GM18505 (cell line): Measurements from ENCODE around the gene DENND1A.
"Not testable (repeated sequence)": the region's sequence is repeated elsewhere in the genome, so short reads cannot be mapped to it uniquely, and the experiment has no call there.

Source experiments
- ATAC-seq: cut with Tn5 transposase; IDR thresholded peaks from one replicate; pipeline ENCODE4 v1.9.1; 2021; ENCODE audit not compliant: unreplicated experiment
- POLR2A ChIP-seq: IDR thresholded peaks from 4 replicates; pipeline ENCODE4 v1.6.1; 2011; ENCODE audit warnings: borderline replicate concordance; ENCODE audit not compliant: insufficient read depth, insufficient read length; ENCODE audit errors: extremely low read depth

Gene DENND1A

GRCh38 chr9:123843703-123844102 lies 86.2 kb downstream of the DENND1A start:
- no peak for ATAC-seq
- no peak for TF ChIP-seq POLR2A

GRCh38 chr9:123835821-123836220 lies 94.1 kb downstream of the DENND1A start:
- no peak for ATAC-seq
- TF ChIP-seq POLR2A: no peak

GRCh38 chr9:123834889-123835562 lies 94.9 kb downstream of the DENND1A start:
- no peak for ATAC-seq
- no peak for TF ChIP-seq POLR2A

GRCh38 chr9:123834218-123834888 lies 95.6 kb downstream of the DENND1A start:
- no peak for TF ChIP-seq POLR2A

GRCh38 chr9:123832858-123833650 lies 96.9 kb downstream of the DENND1A start:
- no peak for TF ChIP-seq POLR2A
- ATAC-seq: no peak

More at GRCh38 chr9:123834218-123834888, 95.6 kb downstream of the DENND1A start:
- no peak for ATAC-seq

GRCh38 chr9:123832176-123832575 lies 97.8 kb downstream of the DENND1A start:
- TF ChIP-seq POLR2A: no peak
- ATAC-seq: no peak

- no peak for TF ChIP-seq POLR2A
- no peak for ATAC-seq
Observed at GRCh38 chr9:123828449-123828848, 101.5 kb downstream of the DENND1A start.

GRCh38 chr9:123825342-123826060 lies 104.4 kb downstream of the DENND1A start:
- TF ChIP-seq POLR2A: no peak
- no peak for ATAC-seq

- no peak for TF ChIP-seq POLR2A
- no peak for ATAC-seq
Observed at GRCh38 chr9:123823194-123823947, 106.6 kb downstream of the DENND1A start.

GRCh38 chr9:123821619-123822018 lies 108.3 kb downstream of the DENND1A start:
- TF ChIP-seq POLR2A: no peak
- no peak for ATAC-seq

- ATAC-seq: no peak
- TF ChIP-seq POLR2A: no peak
Observed at GRCh38 chr9:123820139-123820538, 109.8 kb downstream of the DENND1A start.

GRCh38 chr9:123816817-123817472 lies 113.0 kb downstream of the DENND1A start:
- TF ChIP-seq POLR2A: no peak

GRCh38 chr9:123815856-123816255 lies 114.1 kb downstream of the DENND1A start:
- ATAC-seq: not testable (repeated sequence)

More at GRCh38 chr9:123816817-123817472, 113.0 kb downstream of the DENND1A start:
- ATAC-seq: no peak
